Measurements from ENCODE around the gene ABCA7. TPM values are rescaled to one million over a fixed set of nuclear protein-coding genes. Genes with fewer than 3 reads are reported as not detected.

The ABCA7 gene
- total and polyA plus RNA-seq, 2 of the 8 experiments (the other 6 are each of a cell fraction or from before 2014, with no cell fraction given) = 10.4 to 25.6 TPM

DNA sequence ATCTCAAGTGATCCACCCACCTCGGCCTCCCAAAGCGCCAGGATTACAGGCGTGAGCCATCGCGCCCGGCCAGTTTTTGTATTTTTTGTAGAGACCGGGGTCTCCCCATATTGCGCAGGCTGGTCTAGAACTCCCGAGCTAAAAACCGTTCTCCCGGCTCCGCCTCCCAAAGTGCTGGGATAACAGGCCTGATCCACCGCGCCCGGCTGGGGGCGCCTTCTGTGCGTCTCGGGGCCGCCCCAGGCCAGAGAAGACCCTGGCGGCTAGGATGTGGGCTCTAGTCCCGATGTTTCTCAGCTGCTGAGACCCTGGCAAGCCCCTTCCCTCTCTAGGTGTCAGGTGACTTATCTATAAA, 30.6 kb downstream of the ABCA7 start:
- H2BK120ac ChIP-seq (replicated peaks; ENCODE audit: low read depth, low read length) = no peak overlapping the region
- peak overlapping the region; percentile 43 to 69 (median 49); a peak in 6 of 8 replicates for H3K4me3 ChIP-seq (ENCODE audit: extremely low read depth in 1 of 4, insufficient read depth in 2 of 4, low read depth in 3 of 4, low read length in 4 of 4)
- peaks cover 0 to 24% (median 15%) of the 10 kb centered on the region in 4 experiments; a peak in 5 of 7 replicates for H3K27me3 ChIP-seq (replicated peaks in 1 of 4; ENCODE audit: control insufficient read depth in 3 of 4, extremely low read depth in 1 of 4, insufficient read depth in 3 of 4, low read length in 3 of 4)
- H3K18ac ChIP-seq (ENCODE audit: extremely low read depth, low read length) = peak overlapping the region; percentile 88
- H4K5ac ChIP-seq (ENCODE audit: insufficient read length, low read depth, low read length) = peak overlapping the region; percentile 36
- POLR2A ChIA-PET (ENCODE audit: partially characterized antibody) = interaction anchor here (0.6 to 7.1 kb wide), 20 partner anchors 10 to 521 kb away, joined by 3 to 52 read pairs (median 4); partner anchors contain the start of genes ABCA7, CIRBP, CNN2 and GPX4
- peak overlapping the region; percentile 97 for H4K8ac ChIP-seq (ENCODE audit: extremely low read depth, insufficient read depth, low read length)
- H3K9me3 ChIP-seq (ENCODE audit: insufficient read depth in 2 of 2, low read depth in 1 of 2, low read length in 1 of 2) = no peaks in the 10 kb centered on the region
- 0 out of 2 replicates have a peak overlapping the region, but pooled peaks have one; percentile 61 for H2BK20ac ChIP-seq (ENCODE audit: low read length)
- peaks cover 0 to 17% (median 0%) of the 10 kb centered on the region in 4 experiments; a peak in 1 of 8 replicates for H3K36me3 ChIP-seq (ENCODE audit: control insufficient read depth in 2 of 4, insufficient read depth in 4 of 4, low read length in 3 of 4)
- peaks cover 10% of the 10 kb centered on the region; the same call in 1 of the 2 replicates for H3K23me2 ChIP-seq (ENCODE audit: low read depth, low read length)
- peak overlapping the region; percentile 81 for H4K91ac ChIP-seq (replicated peaks; ENCODE audit: insufficient read length, low read length)
- peaks cover 0 to 20% (median 10%) of the 10 kb centered on the region in 4 experiments; a peak in 6 of 7 replicates for H3K4me1 ChIP-seq (replicated peaks in 1 of 4; ENCODE audit: control insufficient read depth in 3 of 4, insufficient read depth in 4 of 4, low read length in 3 of 4)
- H3K56ac ChIP-seq (replicated peaks; ENCODE audit: insufficient read length, low read depth, low read length) = peak overlapping the region; percentile 64
- no peak for FAIRE-seq
- peak overlapping the region in 2 of 4 experiments; percentile 51 to 68; a peak in 3 of 7 replicates for H3K9ac ChIP-seq (replicated peaks in 1 of 4; ENCODE audit: extremely low read depth in 1 of 4, low read depth in 3 of 4, low read length in 3 of 4)
- H3K4me2 ChIP-seq (ENCODE audit: insufficient read depth in 1 of 2, low read depth in 2 of 2, low read length in 2 of 2) = peak overlapping the region; percentile 64 to 79
- no peak overlapping the region for H2AK5ac ChIP-seq (ENCODE audit: low read depth, low read length)
- WGBS, 2 experiments (ENCODE audit: extremely low coverage in 1 of 2, insufficient coverage in 1 of 2, insufficient read length in 1 of 2, insufficient replicate concordance in 2 of 2, low coverage in 1 of 2, low lambda C conversion rate in 2 of 2, missing lambda C conversion rate in 1 of 2) = 8% methylated on average over 13 of the region's 21 CpGs; no CpG with 5 or more reads in 1 of the 2 experiments
- H3K79me2 ChIP-seq (ENCODE audit: control insufficient read depth in 1 of 2, insufficient read depth in 2 of 2, low read length in 2 of 2) = no peaks in the 10 kb centered on the region
- H2BK5ac ChIP-seq (ENCODE audit: low read depth, low read length) = no peak overlapping the region
- no peak overlapping the region; the same call in 1 of the 2 replicates for H2AFZ ChIP-seq (ENCODE audit: low read length)
- H3K79me1 ChIP-seq (ENCODE audit: low read depth, low read length) = peaks cover 5% of the 10 kb centered on the region
- DNase-seq (ENCODE audit: low read depth in 1 of 2, low spot score in 2 of 2) = peak in 1 of 2 experiments; percentile 81
- CTCF ChIA-PET (ENCODE audit: partially characterized antibody) = interaction anchor here (0.8 to 3.7 kb wide), 13 partner anchors 10 to 174 kb away, joined by 3 to 24 read pairs (median 5); partner anchors contain the start of gene ABCA7
- no peak overlapping the region for H2BK12ac ChIP-seq (ENCODE audit: low read depth, low read length)
- no peak overlapping the region; the same call in 1 of the 2 replicates for H2BK15ac ChIP-seq (ENCODE audit: low read length)
- peaks cover 1 to 10% of the 10 kb centered on the region in 2 experiments for H4K20me1 ChIP-seq (replicated peaks in 1 of 2; ENCODE audit: control insufficient read depth in 1 of 2, insufficient read depth in 2 of 2, low read length in 2 of 2)
- no peak overlapping the region for H3K23ac ChIP-seq (ENCODE audit: insufficient read length)
- H3K27ac ChIP-seq (ENCODE audit: low read depth, low read length) = no peak overlapping the region
- no peak overlapping the region for H3K14ac ChIP-seq (ENCODE audit: insufficient read length)
- H3K4ac ChIP-seq (replicated peaks; ENCODE audit: insufficient read length, low read depth, low read length) = no peak overlapping the region
- TF ChIP-seq TBP (IDR thresholded peaks at IDR 0.05; ENCODE audit: low read depth, low read length) (peak; percentile 42; the same call in 1 of the 2 replicates), TAF7 (optimal IDR thresholded peaks at IDR 0.05; ENCODE audit: borderline replicate concordance, low read depth, low read length) (no peak), HDAC6 (IDR thresholded peaks at IDR 0.05; ENCODE audit: low read depth, low read length) (no peak), SRF (IDR thresholded peaks at IDR 0.05; ENCODE audit: low read depth, low read length) (no peak), BACH1 (IDR thresholded peaks at IDR 0.05; ENCODE audit: low read length) (no peak)
- TF ChIP-seq, protein P1, sequence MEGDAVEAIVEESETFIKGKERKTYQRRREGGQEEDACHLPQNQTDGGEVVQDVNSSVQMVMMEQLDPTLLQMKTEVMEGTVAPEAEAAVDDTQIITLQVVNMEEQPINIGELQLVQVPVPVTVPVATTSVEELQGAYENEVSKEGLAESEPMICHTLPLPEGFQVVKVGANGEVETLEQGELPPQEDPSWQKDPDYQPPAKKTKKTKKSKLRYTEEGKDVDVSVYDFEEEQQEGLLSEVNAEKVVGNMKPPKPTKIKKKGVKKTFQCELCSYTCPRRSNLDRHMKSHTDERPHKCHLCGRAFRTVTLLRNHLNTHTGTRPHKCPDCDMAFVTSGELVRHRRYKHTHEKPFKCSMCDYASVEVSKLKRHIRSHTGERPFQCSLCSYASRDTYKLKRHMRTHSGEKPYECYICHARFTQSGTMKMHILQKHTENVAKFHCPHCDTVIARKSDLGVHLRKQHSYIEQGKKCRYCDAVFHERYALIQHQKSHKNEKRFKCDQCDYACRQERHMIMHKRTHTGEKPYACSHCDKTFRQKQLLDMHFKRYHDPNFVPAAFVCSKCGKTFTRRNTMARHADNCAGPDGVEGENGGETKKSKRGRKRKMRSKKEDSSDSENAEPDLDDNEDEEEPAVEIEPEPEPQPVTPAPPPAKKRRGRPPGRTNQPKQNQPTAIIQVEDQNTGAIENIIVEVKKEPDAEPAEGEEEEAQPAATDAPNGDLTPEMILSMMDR (IDR thresholded peaks at IDR 0.05; ENCODE audit: control extremely low read depth in 1 of 3, insufficient read depth in 1 of 3, low read depth in 1 of 3, low read length in 3 of 3) = peak; percentile 37 to 41 (median 38); a peak in 3 of 4 replicates
